GM12873 (cell line): ENCODE measurements around the gene UBA1.

ENCODE experiments used
- TF ChIP-seq, protein P1 (sequence below): IDR thresholded peaks from 2 replicates; pipeline ENCODE4 v1.5.1; 2012; ENCODE audit warnings: low read depth, mild to moderate bottlenecking, moderate library complexity, low read length, control low read depth; ENCODE audit not compliant: insufficient read depth; ENCODE audit errors: missing control alignments

UBA1 gene

DNA sequence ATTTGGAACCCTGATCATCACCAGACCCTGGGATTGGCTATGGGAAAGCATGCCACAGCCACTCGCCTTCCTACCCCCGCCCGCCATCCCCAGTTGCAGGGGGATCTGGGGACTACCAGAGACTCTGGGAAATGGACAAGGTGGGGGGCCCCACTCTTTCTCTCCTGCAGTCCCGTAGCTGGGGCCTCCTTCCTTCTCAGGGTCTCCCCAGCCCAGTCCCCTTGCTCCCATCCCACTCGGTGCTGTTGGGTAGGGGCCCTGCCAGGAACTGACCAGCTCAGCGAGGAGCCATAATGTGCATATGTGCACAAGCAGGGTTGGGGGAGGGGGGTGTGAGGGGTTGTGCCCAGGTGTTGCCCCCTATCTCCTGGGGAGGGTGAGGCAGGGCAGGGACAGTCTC, 35.8 kb downstream of the UBA1 start:
- TF ChIP-seq, protein P1, sequence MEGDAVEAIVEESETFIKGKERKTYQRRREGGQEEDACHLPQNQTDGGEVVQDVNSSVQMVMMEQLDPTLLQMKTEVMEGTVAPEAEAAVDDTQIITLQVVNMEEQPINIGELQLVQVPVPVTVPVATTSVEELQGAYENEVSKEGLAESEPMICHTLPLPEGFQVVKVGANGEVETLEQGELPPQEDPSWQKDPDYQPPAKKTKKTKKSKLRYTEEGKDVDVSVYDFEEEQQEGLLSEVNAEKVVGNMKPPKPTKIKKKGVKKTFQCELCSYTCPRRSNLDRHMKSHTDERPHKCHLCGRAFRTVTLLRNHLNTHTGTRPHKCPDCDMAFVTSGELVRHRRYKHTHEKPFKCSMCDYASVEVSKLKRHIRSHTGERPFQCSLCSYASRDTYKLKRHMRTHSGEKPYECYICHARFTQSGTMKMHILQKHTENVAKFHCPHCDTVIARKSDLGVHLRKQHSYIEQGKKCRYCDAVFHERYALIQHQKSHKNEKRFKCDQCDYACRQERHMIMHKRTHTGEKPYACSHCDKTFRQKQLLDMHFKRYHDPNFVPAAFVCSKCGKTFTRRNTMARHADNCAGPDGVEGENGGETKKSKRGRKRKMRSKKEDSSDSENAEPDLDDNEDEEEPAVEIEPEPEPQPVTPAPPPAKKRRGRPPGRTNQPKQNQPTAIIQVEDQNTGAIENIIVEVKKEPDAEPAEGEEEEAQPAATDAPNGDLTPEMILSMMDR, result no peak

DNA sequence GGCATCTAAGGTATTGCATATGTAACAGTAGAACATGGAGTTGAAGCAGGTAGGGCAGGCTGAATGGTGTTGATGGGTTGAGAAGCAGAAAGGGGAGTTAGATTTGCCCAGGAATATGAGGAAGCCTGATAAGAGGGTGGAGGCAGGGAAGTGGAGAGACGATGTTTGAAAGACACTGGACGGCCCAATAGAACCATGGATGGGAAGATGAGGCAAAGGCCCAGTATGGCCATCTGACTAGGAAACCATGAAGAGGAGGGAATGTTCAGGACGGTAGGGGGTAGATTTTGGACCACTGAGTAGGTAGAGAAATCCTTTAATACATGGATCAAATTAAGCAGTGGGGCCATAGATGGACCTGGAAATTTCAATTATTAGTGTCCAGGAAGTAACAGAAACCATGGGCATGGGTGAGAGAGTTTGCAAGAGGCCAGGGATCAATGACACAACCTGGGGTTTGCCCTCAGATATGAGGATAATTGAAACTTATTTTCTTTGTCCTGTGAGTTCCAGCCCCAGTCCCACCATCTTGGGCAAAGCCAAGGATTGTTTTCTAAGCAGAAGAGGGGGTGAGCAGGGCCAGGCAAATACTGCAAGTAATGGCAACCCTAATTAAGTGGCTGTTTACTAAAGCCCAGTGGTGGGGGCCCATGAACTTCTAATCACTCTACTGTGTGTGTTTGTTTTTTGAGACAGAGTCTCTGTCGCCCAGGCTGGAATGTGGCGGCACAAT, 36.7 kb downstream of the UBA1 start:
- TF ChIP-seq, protein P1, result no peak

DNA sequence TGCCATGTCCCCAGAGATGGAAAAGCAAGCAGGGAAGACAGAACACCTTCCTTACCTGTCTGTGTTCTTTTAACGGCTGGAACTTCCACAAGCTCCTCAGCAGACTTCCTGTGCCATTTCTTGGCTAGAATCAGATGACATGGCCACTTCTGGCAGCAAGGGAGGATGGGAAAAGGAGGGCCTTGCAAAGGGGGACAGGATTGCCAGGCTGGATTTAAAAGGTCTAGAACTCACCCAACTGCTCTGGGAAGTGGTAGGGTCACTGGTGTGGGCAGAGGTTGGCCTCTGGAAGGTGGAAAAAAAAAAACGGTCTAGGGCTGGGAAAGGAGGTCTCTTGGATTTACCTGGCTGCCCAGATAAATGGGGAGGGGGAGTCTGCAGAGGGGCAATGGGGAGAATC, 37.5 kb downstream of the UBA1 start:
- TF ChIP-seq, protein P1, result no peak

DNA sequence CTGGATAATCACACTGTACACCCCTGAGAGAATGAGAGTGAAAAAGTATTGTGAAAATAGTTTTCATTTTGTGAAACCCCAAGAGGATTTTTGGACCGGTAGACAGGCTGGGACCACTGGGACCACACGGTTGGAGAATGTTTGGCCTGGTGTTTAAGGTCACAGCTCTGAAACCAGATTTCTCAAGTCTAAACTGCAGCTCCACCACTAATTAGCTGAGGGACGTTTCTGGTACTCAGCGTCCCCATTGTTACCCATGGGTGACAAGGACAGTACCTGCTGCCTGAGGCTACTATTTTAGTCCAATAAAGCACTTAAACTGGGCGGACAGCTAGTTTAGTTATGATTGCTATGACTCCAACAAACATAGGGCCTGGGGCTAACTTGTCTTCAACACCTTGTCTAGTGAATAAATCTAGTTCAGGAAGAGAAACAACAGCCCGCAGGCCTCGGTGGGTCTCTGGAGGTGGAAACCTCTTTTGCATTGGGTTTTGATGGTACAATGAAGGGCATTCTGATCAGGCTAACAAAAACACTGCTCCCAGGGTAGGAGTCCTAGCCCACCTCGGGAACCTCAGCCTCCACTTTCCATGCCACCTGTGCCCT, 38.7 kb downstream of the UBA1 start:
- TF ChIP-seq, protein P1, result no peak

DNA sequence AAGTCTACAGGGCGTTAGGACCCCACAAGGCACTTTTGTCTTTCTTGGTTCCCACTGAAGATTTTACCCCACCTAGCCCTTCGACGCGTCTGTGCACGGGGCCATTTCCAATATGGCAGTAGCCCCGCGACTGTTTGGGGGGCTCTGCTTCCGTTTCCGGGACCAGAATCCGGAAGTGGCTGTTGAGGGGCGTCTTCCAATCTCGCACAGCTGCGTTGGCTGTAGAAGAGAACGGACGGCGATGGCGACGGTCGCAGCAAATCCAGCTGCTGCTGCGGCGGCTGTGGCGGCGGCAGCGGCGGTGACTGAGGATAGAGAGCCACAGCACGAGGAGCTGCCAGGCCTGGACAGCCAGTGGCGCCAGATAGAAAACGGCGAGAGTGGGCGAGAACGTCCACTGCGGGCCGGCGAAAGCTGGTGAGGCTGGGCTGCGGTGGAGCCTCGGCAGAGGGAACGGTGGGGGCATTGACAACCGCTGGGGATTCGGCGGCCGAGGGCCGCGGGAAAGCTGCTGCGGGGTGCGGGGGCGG, 39.2 kb downstream of the UBA1 start, which contains the start of gene USP11:
Gene USP11, plus strand, starts transcription at position 207 of the 530 bp plus-strand sequence. Its CDS starts 35 bp downstream, at position 242.
- TF ChIP-seq, protein P1, result no peak

DNA sequence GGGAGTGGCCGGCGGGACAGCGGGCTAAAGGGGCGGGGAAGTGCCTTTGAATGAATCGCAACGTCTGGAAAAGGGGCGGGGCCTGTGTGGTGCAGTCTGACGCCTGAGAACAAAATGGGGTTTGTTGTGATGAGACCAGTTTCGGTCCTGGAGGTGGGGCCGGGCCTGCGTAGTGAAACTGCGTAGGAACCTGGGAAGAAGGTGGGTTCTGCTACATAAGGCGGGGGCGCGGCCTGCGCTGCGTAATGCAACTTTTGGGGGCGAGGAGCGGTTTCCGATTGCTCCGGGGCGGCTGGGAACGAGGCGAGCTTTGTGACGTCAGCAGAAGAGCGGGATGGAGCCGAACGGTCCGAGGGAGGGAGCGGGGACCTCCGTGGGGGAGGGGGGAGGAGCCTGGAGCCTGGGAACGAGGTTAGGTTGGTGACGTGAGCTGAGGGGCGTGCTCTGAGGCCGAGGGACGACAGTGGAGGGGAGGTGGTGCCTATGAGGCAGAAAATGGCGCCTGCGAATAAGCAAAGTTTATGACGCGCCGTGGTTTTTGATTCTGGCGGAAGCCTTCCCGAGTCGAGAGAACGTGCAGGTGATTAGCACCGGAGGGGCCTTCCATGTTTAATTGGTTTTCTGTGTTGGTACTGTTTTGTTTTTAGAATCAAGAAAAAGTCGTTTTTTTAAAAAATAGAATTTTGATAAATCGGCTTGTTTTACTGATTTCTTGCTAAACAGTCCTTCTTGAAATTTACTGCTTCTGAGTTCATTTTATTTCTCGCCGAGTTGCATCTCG, 39.9 kb downstream of the UBA1 start:
- TF ChIP-seq, protein P1, result no peak

DNA sequence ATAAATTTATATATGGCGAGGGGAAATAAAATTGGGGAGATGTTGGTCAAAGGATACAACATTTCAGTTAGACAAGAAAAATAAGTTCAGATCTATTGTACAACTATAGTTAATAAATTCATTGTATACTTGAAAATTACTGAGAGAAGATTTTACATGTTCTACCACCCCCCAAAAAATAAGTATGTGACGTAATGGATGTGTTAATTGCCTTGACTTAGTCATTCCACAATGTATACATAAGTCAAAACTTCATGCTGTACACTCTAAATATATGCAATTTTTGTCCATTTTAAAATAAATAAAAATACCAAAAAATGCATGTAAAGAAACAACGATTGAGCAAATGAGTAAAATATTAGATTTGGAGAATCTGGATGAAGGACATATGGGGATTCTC, 41.0 kb downstream of the UBA1 start:
- TF ChIP-seq, protein P1, result no peak
